GM19238 (cell line): ENCODE results near the gene ATXN7.

Source experiments
- DNase-seq: peaks from one replicate; pipeline ENCODE4 v3.0.0; 2011; ENCODE audit warnings: low spot score; ENCODE audit not compliant: insufficient read length

ATXN7 gene

GRCh38 chr3:63863150-63864007 lies at the start of gene ATXN7, which contains the start of gene THOC7:
Gene ATXN7 (plus strand): TSS chr3:63863867. CDS start chr3:63912599, 48,732 bp downstream.
Gene THOC7 (minus strand): TSS chr3:63863805. CDS start chr3:63863790, 15 bp downstream.
- peak; percentile 51 for DNase-seq

- no peak for DNase-seq
These were observed 49.4 kb upstream of the ATXN7 start for GRCh38 chr3:63814237-63814636.

- DNase-seq: no peak
These were observed 46.4 kb upstream of the ATXN7 start for GRCh38 chr3:63817225-63817624.

- peak; percentile 21 for DNase-seq
These were observed 45.2 kb upstream of the ATXN7 start for GRCh38 chr3:63818282-63819150.

- DNase-seq: no peak
These were observed 44.6 kb upstream of the ATXN7 start, which contains the start of gene C3orf49 for GRCh38 chr3:63819151-63819398. Gene C3orf49 (plus strand): TSS chr3:63819299. CDS start chr3:63819472, 173 bp downstream.

- DNase-seq: no peak
These were observed 39.4 kb upstream of the ATXN7 start for GRCh38 chr3:63824309-63824708.

GRCh38 chr3:63830526-63830925 lies 33.1 kb upstream of the ATXN7 start:
- DNase-seq: no peak

- no peak for DNase-seq
These were observed 31.3 kb upstream of the ATXN7 start for GRCh38 chr3:63832395-63832794.

GRCh38 chr3:63841704-63842103 lies 22.0 kb upstream of the ATXN7 start:
- DNase-seq: no peak

- no peak for DNase-seq
These were observed 21.5 kb upstream of the ATXN7 start for GRCh38 chr3:63842127-63842526.

- DNase-seq: no peak
These were observed 18.5 kb upstream of the ATXN7 start for GRCh38 chr3:63845215-63845614.

GRCh38 chr3:63847718-63848450 lies 15.8 kb upstream of the ATXN7 start:
- DNase-seq: no peak

- DNase-seq: no peak
These were observed 14.5 kb upstream of the ATXN7 start for GRCh38 chr3:63849175-63849574.

GRCh38 chr3:63851287-63851686 lies 12.4 kb upstream of the ATXN7 start:
- no peak for DNase-seq

- DNase-seq: no peak
These were observed 10.6 kb upstream of the ATXN7 start for GRCh38 chr3:63853106-63853505.

GRCh38 chr3:63855333-63855940 lies 8.2 kb upstream of the ATXN7 start:
- no peak for DNase-seq

GRCh38 chr3:63857311-63857710 lies 6.4 kb upstream of the ATXN7 start:
- DNase-seq: no peak

GRCh38 chr3:63860776-63861175 lies 2.9 kb upstream of the ATXN7 start:
- DNase-seq: no peak

GRCh38 chr3:63861306-63861705 lies 2.4 kb upstream of the ATXN7 start:
- DNase-seq: no peak

- DNase-seq: no peak
These were observed 890 bp upstream of the ATXN7 start for GRCh38 chr3:63862804-63863149.
